SK-N-MC (cell line): ENCODE measurements around the gene FHAD1.

Experiments
- EZH2 ChIP-seq: fragments of 200-600 bp; sonication (generic); IDR thresholded peaks from one replicate; pipeline ENCODE4 v1.6.1; 2017; ENCODE audit warnings: antibody characterized with exemption
- FOXP2 ChIP-seq: optimal IDR thresholded peaks from 2 replicates; pipeline ENCODE3; 2011; ENCODE audit warnings: mild to moderate bottlenecking, moderate library complexity; ENCODE audit not compliant: insufficient read depth; ENCODE audit errors: extremely low read length, control extremely low read depth
- POLR2AphosphoS5 ChIP-seq: IDR thresholded peaks from 2 replicates; pipeline ENCODE4 v1.6.1; 2012; ENCODE audit warnings: mild to moderate bottlenecking, low read depth, low read length, borderline replicate concordance

DNA sequence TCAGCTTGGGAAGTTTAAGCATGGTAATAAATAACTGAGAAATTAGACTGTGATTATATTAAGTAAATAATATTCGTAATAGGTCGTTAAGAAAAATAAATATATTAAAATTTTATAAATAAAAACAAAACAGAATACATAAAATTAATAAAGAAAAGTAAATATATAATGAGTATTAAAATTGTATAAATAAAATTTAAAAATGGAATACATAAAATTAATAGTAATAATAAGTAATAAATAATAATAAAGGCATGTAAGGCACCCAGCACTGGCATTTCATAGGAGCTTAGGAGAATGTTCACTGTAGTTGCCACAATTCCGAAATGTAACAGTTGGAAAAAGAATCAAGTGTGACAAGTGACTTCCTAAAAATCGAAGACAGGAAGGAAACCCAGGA is 45.8 kb upstream of the FHAD1 start:
- TF ChIP-seq EZH2 (no peak), POLR2AphosphoS5 (no peak), FOXP2 (no peak)
